ENCODE measurements around the gene PNMA5.

DNA sequence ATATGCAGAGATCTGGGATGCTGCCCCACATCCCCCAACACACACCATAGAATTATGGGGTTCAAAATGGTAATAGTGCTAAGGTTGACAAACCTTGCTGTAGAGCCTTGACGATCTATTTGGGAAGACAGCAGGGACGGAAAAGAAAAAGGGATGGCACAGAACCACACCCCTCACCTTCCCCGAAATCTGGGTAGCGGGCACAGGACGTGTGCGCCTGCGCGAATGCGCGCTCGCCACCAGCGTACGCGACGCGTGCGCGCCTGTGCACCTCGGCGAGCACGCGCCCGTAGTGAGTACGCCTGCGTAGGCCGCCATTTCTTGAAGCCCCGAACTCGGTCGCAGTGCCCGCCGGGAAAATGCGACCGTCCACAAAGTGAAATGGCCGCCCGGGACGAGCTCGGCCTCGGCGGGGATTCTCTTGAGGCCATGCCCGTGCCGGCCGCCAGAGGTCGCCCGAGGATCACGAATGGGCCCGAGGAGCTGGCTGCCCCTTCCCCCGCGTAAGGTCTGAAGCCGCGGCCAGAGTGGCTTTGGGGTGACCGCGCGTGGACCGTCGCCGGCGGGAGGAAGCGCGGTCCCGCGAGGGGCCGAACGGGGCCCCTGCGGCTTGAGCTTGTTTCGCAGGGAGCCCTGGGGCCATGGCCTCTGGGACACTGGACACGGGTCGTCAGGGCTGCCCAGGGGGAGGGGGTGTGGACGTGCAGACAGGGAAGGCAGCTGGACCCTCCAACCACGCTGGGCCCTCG, 52.4 kb downstream of the PNMA5 start:
- TF ChIP-seq EZH2 (IDR thresholded peaks at IDR 0.05; ENCODE audit: borderline replicate concordance, insufficient read depth, low read length, poor library complexity, severe bottlenecking) (no peak), EP300 (conservative IDR thresholded peaks at IDR 0.05; ENCODE audit: poor library complexity, severe bottlenecking) (peak; percentile 54), TAF1 (IDR thresholded peaks at IDR 0.05; ENCODE audit: low read depth) (no peak)
- TF ChIP-seq, protein P1, sequence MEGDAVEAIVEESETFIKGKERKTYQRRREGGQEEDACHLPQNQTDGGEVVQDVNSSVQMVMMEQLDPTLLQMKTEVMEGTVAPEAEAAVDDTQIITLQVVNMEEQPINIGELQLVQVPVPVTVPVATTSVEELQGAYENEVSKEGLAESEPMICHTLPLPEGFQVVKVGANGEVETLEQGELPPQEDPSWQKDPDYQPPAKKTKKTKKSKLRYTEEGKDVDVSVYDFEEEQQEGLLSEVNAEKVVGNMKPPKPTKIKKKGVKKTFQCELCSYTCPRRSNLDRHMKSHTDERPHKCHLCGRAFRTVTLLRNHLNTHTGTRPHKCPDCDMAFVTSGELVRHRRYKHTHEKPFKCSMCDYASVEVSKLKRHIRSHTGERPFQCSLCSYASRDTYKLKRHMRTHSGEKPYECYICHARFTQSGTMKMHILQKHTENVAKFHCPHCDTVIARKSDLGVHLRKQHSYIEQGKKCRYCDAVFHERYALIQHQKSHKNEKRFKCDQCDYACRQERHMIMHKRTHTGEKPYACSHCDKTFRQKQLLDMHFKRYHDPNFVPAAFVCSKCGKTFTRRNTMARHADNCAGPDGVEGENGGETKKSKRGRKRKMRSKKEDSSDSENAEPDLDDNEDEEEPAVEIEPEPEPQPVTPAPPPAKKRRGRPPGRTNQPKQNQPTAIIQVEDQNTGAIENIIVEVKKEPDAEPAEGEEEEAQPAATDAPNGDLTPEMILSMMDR (IDR thresholded peaks at IDR 0.05; ENCODE audit: poor library complexity, severe bottlenecking), result peak; percentile 93
- TF ChIP-seq, protein P2, sequence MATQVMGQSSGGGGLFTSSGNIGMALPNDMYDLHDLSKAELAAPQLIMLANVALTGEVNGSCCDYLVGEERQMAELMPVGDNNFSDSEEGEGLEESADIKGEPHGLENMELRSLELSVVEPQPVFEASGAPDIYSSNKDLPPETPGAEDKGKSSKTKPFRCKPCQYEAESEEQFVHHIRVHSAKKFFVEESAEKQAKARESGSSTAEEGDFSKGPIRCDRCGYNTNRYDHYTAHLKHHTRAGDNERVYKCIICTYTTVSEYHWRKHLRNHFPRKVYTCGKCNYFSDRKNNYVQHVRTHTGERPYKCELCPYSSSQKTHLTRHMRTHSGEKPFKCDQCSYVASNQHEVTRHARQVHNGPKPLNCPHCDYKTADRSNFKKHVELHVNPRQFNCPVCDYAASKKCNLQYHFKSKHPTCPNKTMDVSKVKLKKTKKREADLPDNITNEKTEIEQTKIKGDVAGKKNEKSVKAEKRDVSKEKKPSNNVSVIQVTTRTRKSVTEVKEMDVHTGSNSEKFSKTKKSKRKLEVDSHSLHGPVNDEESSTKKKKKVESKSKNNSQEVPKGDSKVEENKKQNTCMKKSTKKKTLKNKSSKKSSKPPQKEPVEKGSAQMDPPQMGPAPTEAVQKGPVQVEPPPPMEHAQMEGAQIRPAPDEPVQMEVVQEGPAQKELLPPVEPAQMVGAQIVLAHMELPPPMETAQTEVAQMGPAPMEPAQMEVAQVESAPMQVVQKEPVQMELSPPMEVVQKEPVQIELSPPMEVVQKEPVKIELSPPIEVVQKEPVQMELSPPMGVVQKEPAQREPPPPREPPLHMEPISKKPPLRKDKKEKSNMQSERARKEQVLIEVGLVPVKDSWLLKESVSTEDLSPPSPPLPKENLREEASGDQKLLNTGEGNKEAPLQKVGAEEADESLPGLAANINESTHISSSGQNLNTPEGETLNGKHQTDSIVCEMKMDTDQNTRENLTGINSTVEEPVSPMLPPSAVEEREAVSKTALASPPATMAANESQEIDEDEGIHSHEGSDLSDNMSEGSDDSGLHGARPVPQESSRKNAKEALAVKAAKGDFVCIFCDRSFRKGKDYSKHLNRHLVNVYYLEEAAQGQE (IDR thresholded peaks at IDR 0.05; ENCODE audit: borderline replicate concordance), result no peak

Data from neural cell (in vitro differentiated cells).